Measurements from ENCODE around the gene STPG3. TPM values are rescaled to one million over a fixed set of nuclear protein-coding genes. Genes with fewer than 3 reads are reported as not detected.
"Not testable (repeated sequence)": the region's sequence is repeated elsewhere in the genome, so short reads cannot be mapped to it uniquely, and the experiment has no call there.

Gene STPG3
- total RNA-seq, 1 donor from 2014 or later: not detected

DNA sequence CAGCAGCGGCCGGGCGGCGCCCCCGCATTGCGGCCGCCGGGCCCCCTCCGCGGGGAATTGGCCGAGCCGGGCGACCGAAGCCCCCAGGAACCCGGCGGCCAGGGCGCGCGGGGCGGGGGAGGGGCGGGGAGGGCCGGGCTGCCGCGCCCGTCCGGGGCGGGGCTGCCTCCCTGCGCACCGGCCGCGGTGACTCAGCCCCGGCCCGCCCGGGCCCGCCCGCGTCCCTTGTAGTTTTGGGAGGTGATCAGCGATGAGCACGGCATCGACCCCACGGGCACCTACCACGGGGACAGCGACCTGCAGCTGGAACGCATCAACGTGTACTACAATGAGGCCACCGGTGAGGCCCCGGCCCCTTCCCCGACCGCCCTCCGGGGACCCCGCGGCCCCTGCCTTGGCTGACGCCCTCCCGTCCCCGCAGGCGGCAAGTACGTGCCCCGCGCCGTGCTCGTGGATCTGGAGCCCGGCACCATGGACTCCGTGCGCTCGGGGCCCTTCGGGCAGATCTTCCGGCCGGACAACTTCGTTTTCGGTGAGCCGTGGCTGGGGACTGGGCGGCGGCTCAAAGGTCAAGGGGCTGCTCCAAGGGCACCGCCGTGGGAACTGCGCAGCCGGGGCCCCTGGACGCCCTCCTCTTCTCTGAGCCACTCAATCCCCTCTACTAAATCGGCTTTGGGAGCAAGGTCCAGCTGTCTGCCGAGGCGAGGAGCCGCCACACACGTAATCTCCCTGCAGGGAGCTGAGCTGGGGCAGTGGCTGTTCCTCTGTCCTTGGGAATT lies 9.4 kb upstream of the STPG3 start:
- Mint-ChIP-seq H3K4me3 (ENCODE audit: unreplicated experiment) (peak overlapping the region; percentile 92), H3K27me3 (ENCODE audit: unreplicated experiment) (peaks cover 18% of the 10 kb centered on the region), H3K9me3 (ENCODE audit: unreplicated experiment) (no peaks in the 10 kb centered on the region), H3K36me3 (ENCODE audit: low read depth, unreplicated experiment) (peaks cover 11% of the 10 kb centered on the region), H3K27ac (ENCODE audit: unreplicated experiment) (no peak overlapping the region), H3K4me1 (ENCODE audit: unreplicated experiment) (peaks cover 27% of the 10 kb centered on the region)
- TF ChIP-seq CTCF (IDR thresholded peaks at IDR 0.05; ENCODE audit: unreplicated experiment): no peak
- no peak for DNase-seq (ENCODE audit: low spot score)

DNA sequence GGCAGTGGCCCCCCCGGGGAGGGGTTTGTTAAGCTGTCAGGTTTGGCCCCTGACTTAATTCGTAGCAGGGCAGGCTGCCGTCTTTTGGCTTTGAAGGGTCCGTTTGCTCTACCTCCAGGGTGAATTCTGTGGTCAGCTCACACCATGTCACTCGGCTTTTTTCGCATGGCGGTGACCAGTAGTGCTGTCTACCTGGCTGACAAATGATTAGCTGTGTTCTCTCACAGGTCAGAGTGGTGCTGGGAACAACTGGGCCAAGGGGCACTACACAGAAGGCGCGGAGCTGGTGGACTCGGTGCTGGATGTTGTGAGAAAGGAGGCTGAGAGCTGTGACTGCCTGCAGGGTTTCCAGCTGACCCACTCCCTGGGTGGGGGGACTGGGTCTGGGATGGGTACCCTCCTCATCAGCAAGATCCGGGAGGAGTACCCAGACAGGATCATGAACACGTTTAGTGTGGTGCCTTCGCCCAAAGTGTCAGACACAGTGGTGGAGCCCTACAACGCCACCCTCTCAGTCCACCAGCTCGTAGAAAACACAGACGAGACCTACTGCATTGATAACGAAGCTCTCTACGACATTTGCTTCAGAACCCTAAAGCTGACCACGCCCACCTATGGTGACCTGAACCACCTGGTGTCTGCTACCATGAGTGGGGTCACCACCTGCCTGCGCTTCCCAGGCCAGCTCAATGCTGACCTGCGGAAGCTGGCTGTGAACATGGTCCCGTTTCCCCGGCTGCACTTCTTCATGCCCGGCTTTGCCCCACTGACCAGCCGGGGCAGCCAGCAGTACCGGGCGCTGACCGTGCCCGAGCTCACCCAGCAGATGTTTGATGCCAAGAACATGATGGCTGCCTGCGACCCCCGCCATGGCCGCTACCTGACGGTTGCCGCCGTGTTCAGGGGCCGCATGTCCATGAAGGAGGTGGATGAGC lies 8.6 kb upstream of the STPG3 start:
- H3K36me3 Mint-ChIP-seq (ENCODE audit: low read depth, unreplicated experiment): peaks cover 11% of the 10 kb centered on the region
- no peak for TF ChIP-seq CTCF (IDR thresholded peaks at IDR 0.05; ENCODE audit: unreplicated experiment)
- peaks cover 18% of the 10 kb centered on the region for H3K27me3 Mint-ChIP-seq (ENCODE audit: unreplicated experiment)
- peak overlapping the region; percentile 92 for H3K4me3 Mint-ChIP-seq (ENCODE audit: unreplicated experiment)
- no peaks in the 10 kb centered on the region for H3K9me3 Mint-ChIP-seq (ENCODE audit: unreplicated experiment)
- peak overlapping the region; percentile 13 for H3K27ac Mint-ChIP-seq (ENCODE audit: unreplicated experiment)
- no peak for DNase-seq (ENCODE audit: low spot score)
- H3K4me1 Mint-ChIP-seq (ENCODE audit: unreplicated experiment): peaks cover 27% of the 10 kb centered on the region

GRCh38 chr9:137243266-137243625 lies 7.8 kb upstream of the STPG3 start:
- H3K4me1 Mint-ChIP-seq (ENCODE audit: unreplicated experiment): peaks cover 27% of the 10 kb centered on the region
- not testable (repeated sequence) for H3K4me3 Mint-ChIP-seq (ENCODE audit: unreplicated experiment); H3K9me3 Mint-ChIP-seq (ENCODE audit: unreplicated experiment); H3K27ac Mint-ChIP-seq (ENCODE audit: unreplicated experiment); DNase-seq (ENCODE audit: low spot score)
- H3K27me3 Mint-ChIP-seq (ENCODE audit: unreplicated experiment): peaks cover 16% of the 10 kb centered on the region
- peaks cover 11% of the 10 kb centered on the region for H3K36me3 Mint-ChIP-seq (ENCODE audit: low read depth, unreplicated experiment)

DNA sequence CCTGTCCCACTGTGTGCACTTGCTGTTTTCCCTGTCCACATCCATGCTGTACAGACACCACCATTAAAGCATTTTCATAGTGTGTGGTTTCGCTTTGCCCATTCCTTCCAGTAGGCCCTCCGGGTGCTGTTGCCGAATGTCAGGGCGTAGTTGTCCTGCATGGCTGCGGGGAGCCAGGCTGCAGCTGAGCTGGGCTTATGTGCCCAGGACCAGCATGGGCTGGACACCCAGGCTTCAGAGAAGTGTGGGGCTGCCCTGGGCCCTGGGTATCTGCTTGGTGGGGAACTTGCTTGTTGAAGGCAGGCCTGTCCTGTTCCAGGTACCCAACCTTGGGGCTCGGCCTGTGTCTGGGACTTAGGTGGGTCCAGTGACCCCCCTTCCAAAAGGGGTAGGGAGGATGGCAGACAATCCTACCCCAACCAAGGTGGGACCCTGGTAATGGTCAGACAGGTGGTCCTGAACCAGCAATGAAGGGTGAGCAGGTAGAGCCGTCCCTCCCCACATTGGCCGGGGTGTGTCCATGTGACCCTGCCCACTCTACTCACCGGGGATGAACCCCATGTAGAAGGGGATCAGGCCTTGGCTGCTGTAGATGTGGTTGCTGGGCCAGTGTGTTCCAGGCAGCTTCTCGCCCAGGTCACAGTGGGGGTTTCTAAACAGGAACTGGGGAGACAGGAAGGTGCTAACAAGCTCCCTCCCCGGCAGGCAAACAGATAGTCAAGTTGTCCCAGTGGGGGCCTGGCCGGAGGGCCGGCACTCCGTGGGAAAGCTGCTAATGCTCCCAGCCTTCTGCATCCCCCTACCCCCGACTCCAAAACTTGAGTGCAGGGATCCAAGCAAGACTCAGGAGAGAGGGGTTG lies 7.2 kb upstream of the STPG3 start:
- Mint-ChIP-seq H3K4me3 (ENCODE audit: unreplicated experiment) (no peak overlapping the region), H3K4me1 (ENCODE audit: unreplicated experiment) (peaks cover 27% of the 10 kb centered on the region), H3K9me3 (ENCODE audit: unreplicated experiment) (no peaks in the 10 kb centered on the region), H3K27me3 (ENCODE audit: unreplicated experiment) (peaks cover 16% of the 10 kb centered on the region), H3K36me3 (ENCODE audit: low read depth, unreplicated experiment) (peaks cover 11% of the 10 kb centered on the region), H3K27ac (ENCODE audit: unreplicated experiment) (no peak overlapping the region)
- no peak for TF ChIP-seq CTCF (IDR thresholded peaks at IDR 0.05; ENCODE audit: unreplicated experiment)
- DNase-seq (ENCODE audit: low spot score): no peak

All from endothelial cell (in vitro differentiated cells).